H9 (cell line): Measurements from ENCODE around the gene SLC38A3. TPM values are rescaled to one million over a fixed set of nuclear protein-coding genes. Genes with fewer than 3 reads are reported as not detected.
A peak's percentile ranks its signal among the peaks of the same experiment; 100 is the strongest.

Source experiments
- DNase-seq: peaks from one replicate; pipeline ENCODE4 v3.0.0-alpha.2; 2017
- H2AFZ ChIP-seq: one replicate; pipeline ENCODE4 v1.6.1; 2013; ENCODE audit warnings: mild to moderate bottlenecking, low read length, control low read depth, moderate library complexity
- H2AK5ac ChIP-seq: 2 replicates; pipeline ENCODE4 v1.6.1; 2013; ENCODE audit warnings: low read length, control low read depth, mixed read lengths; ENCODE audit not compliant: insufficient read length
- H2BK120ac ChIP-seq: one replicate; pipeline ENCODE4 v1.6.1; 2013; ENCODE audit warnings: low read depth, mild to moderate bottlenecking, low read length, control low read depth, inconsistent platforms; ENCODE audit not compliant: poor library complexity, severe bottlenecking
- H2BK12ac ChIP-seq: 2 replicates; pipeline ENCODE4 v1.6.1; 2013; ENCODE audit warnings: low read length, control low read depth, mixed read lengths, low read depth; ENCODE audit not compliant: insufficient read length
- H2BK15ac ChIP-seq: 2 replicates; pipeline ENCODE4 v1.6.1; 2013; ENCODE audit warnings: low read depth, low read length, control low read depth
- H2BK20ac ChIP-seq: one replicate; pipeline ENCODE4 v1.6.1; 2013; ENCODE audit warnings: low read depth, mild to moderate bottlenecking, low read length, control low read depth, inconsistent platforms; ENCODE audit not compliant: poor library complexity, severe bottlenecking
- H2BK5ac ChIP-seq: 2 replicates; pipeline ENCODE4 v1.6.1; 2013; ENCODE audit warnings: low read length, control low read depth, mixed read lengths; ENCODE audit not compliant: insufficient read length
- H3K14ac ChIP-seq: 2 replicates; pipeline ENCODE4 v1.6.1; 2013; ENCODE audit warnings: low read length, control low read depth; ENCODE audit not compliant: insufficient read depth
- H3K18ac ChIP-seq: 2 replicates; pipeline ENCODE4 v1.6.1; 2013; ENCODE audit warnings: low read depth, mild to moderate bottlenecking, mixed read lengths, low read length, control low read depth; ENCODE audit not compliant: insufficient read length
- H3K23ac ChIP-seq: 2 replicates; pipeline ENCODE4 v1.6.1; 2013; ENCODE audit warnings: low read length, control low read depth, mixed read lengths, low read depth; ENCODE audit not compliant: insufficient read length
- H3K23me2 ChIP-seq: 2 replicates; pipeline ENCODE4 v1.6.1; 2013; ENCODE audit warnings: low read depth, mild to moderate bottlenecking, mixed read lengths, low read length, control low read depth; ENCODE audit not compliant: insufficient read length, poor library complexity, severe bottlenecking
- H3K27ac ChIP-seq: 2 replicates; pipeline ENCODE4 v1.5.1; 2013; ENCODE audit warnings: low read length, control low read depth, mixed read lengths, low read depth; ENCODE audit not compliant: insufficient read length
- H3K27me3 ChIP-seq: 2 replicates; pipeline ENCODE4 v1.6.1; 2013; ENCODE audit warnings: low read length, control low read depth, inconsistent platforms; ENCODE audit not compliant: insufficient read depth
- H3K4ac ChIP-seq: 2 replicates; pipeline ENCODE4 v1.6.1; 2013; ENCODE audit warnings: low read depth, mild to moderate bottlenecking, control low read depth, inconsistent platforms, low read length, moderate library complexity
- H3K4me1 ChIP-seq: 2 replicates; pipeline ENCODE4 v1.6.1; 2013; ENCODE audit warnings: low read length, control low read depth, inconsistent platforms; ENCODE audit not compliant: insufficient read depth
- H3K4me2 ChIP-seq: 2 replicates; pipeline ENCODE4 v1.6.1; 2013; ENCODE audit warnings: low read length, control low read depth, mixed read lengths; ENCODE audit not compliant: insufficient read length, insufficient read depth
- H3K56ac ChIP-seq: 2 replicates; pipeline ENCODE4 v1.6.1; 2013; ENCODE audit warnings: low read depth, mild to moderate bottlenecking, mixed read lengths, low read length, control low read depth; ENCODE audit not compliant: insufficient read length
- H3K79me1 ChIP-seq: 2 replicates; pipeline ENCODE4 v1.6.1; 2013; ENCODE audit warnings: low read depth, mild to moderate bottlenecking, moderate library complexity, low read length, control low read depth, inconsistent platforms; ENCODE audit not compliant: insufficient read depth, poor library complexity, severe bottlenecking
- H3K79me2 ChIP-seq: 2 replicates; pipeline ENCODE4 v1.6.1; 2013; ENCODE audit warnings: low read length, control low read depth, inconsistent platforms; ENCODE audit not compliant: insufficient read depth
- H3K9ac ChIP-seq: 2 replicates; pipeline ENCODE4 v1.6.1; 2013; ENCODE audit warnings: low read length, control low read depth, mixed read lengths; ENCODE audit not compliant: insufficient read length; ENCODE audit errors: extremely low read depth
- H3K9me3 ChIP-seq: one replicate; pipeline ENCODE4 v1.6.1; 2013; ENCODE audit warnings: low read depth, low read length, inconsistent platforms; ENCODE audit not compliant: control insufficient read depth
- H3T11ph ChIP-seq: one replicate; pipeline ENCODE4 v1.6.1; 2013; ENCODE audit warnings: mild to moderate bottlenecking, low read length, control low read depth, inconsistent platforms
- H4K20me1 ChIP-seq: one replicate; pipeline ENCODE4 v1.6.1; 2013; ENCODE audit not compliant: control insufficient read depth, insufficient read length, insufficient read depth
- H4K5ac ChIP-seq: 2 replicates; pipeline ENCODE4 v1.6.1; 2013; ENCODE audit warnings: low read depth, mild to moderate bottlenecking, mixed read lengths, low read length, control low read depth; ENCODE audit not compliant: insufficient read length
- H4K8ac ChIP-seq: replicated peaks from 2 replicates; pipeline ENCODE4 v1.6.1; 2013; ENCODE audit warnings: low read length, control low read depth, mixed read lengths, low read depth; ENCODE audit not compliant: insufficient read length
- H4K91ac ChIP-seq: 2 replicates; pipeline ENCODE4 v1.6.1; 2013; ENCODE audit warnings: low read depth, mild to moderate bottlenecking, moderate library complexity, mixed read lengths, low read length, control low read depth; ENCODE audit not compliant: insufficient read length
- H3K27ac Mint-ChIP-seq, 3 experiments: 2 replicates in 2 of 3; 3 replicates in 1 of 3; pipeline ENCODE4 v1.8.0; 2020 to 2021; ENCODE audit warnings: mixed read lengths in 3 of 3, mild to moderate bottlenecking in 1 of 3, moderate library complexity in 1 of 3
- H3K27me3 Mint-ChIP-seq: 2 replicates; pipeline ENCODE4 v1.8.0; 2021; ENCODE audit warnings: low read depth, mild to moderate bottlenecking, moderate library complexity, mixed read lengths
- H3K36me3 Mint-ChIP-seq, 3 experiments: 2 replicates in 2 of 3; 3 replicates in 1 of 3; pipeline ENCODE4 v1.8.0; 2020 to 2021; ENCODE audit warnings: low read depth in 3 of 3, mixed read lengths in 3 of 3; ENCODE audit not compliant: insufficient read depth in 1 of 3
- H3K4me1 Mint-ChIP-seq, 2 experiments: 2 replicates each; pipeline ENCODE4 v1.8.0; 2020; ENCODE audit warnings: mixed read lengths in 2 of 2
- H3K4me3 Mint-ChIP-seq, 2 experiments: 2 replicates in 1 of 2; 3 replicates in 1 of 2; pipeline ENCODE4 v1.8.0; 2020 to 2021; ENCODE audit warnings: mild to moderate bottlenecking in 2 of 2, mixed read lengths in 2 of 2, moderate library complexity in 1 of 2
- H3K9me3 Mint-ChIP-seq, 2 experiments: 2 replicates in 1 of 2; 3 replicates in 1 of 2; pipeline ENCODE4 v1.8.0; 2020; ENCODE audit warnings: mild to moderate bottlenecking in 2 of 2, mixed read lengths in 2 of 2, moderate library complexity in 1 of 2
- CTCF ChIP-seq: fragments of 200-600 bp; sonication (generic); conservative IDR thresholded peaks from 3 replicates; pipeline ENCODE4 v1.8.0; 2021; ENCODE audit warnings: antibody characterized with exemption, mild to moderate bottlenecking
- WGBS: extraction: QIAGEN DNeasy Blood & Tissue Kit; methylation state at CpG from one replicate; pipeline ENCODE4 v1.1.7; 2013; ENCODE audit warnings: missing lambda C conversion rate, low lambda C conversion rate, mixed read lengths; ENCODE audit not compliant: insufficient read length; ENCODE audit errors: extremely low coverage; 5-methylcytosine and 5-hydroxymethylcytosine counted together
- total RNA-seq: library from RNA; stranded (reverse); gene quantifications from 2 replicates; pipeline ENCODE4 v1.2.1, GENCODE V29; 2021

Gene SLC38A3
- total RNA-seq, 1 experiment from 2014 or later = 1.4 TPM

GRCh38 chr3:50208677-50209344, 3.7 kb downstream of the SLC38A3 start:
- Histone ChIP-seq H2BK15ac (no peak overlapping the region), H2BK12ac (no peak overlapping the region), H4K20me1 (peaks cover 3% of the 10 kb centered on the region), H2BK5ac (no peak overlapping the region), H3T11ph (no peak overlapping the region), H4K91ac (no peak overlapping the region), H4K8ac (no peak overlapping the region), H3K9ac (no peak overlapping the region), H2AFZ (no peak overlapping the region), H3K56ac (no peak overlapping the region), H3K27me3 (peaks cover 7% of the 10 kb centered on the region; the same call in 1 of the 2 replicates), H4K5ac (no peak overlapping the region), H3K4me1 (no peaks in the 10 kb centered on the region), H3K14ac (no peak overlapping the region), H3K9me3 (no peaks in the 10 kb centered on the region), H3K18ac (no peak overlapping the region), H3K23me2 (peaks cover 7% of the 10 kb centered on the region), H2AK5ac (no peak overlapping the region), H3K27ac (no peak overlapping the region), H3K4ac (no peak overlapping the region), H3K23ac (no peak overlapping the region), H2BK20ac (no peak overlapping the region), H3K4me2 (no peak overlapping the region), H3K79me2 (no peaks in the 10 kb centered on the region), H2BK120ac (no peak overlapping the region), H3K79me1 (no peaks in the 10 kb centered on the region)
- Mint-ChIP-seq H3K4me1 (peaks cover 32 to 36% of the 10 kb centered on the region in 2 experiments), H3K27me3 (peaks cover 45% of the 10 kb centered on the region), H3K27ac (peak overlapping the region in 1 of 3 experiments; percentile 48; a peak in 1 of 7 replicates), H3K9me3 (no peaks in the 10 kb centered on the region; a peak in 1 of 5 replicates), H3K4me3 (no peak overlapping the region), H3K36me3 (no peaks in the 10 kb centered on the region)
- no CpG with 5 or more reads among the region's 14 CpGs for WGBS
- no peak for DNase-seq
- no peak for TF ChIP-seq CTCF
